T47D (cell line): ENCODE data around the gene CEACAM6.
A peak's percentile ranks its signal among the peaks of the same experiment; 100 is the strongest.
"Not testable (repeated sequence)": the region's sequence is repeated elsewhere in the genome, so short reads cannot be mapped to it uniquely, and the experiment has no call there.

Experiments
- DNase-seq, 2 experiments: peaks; one replicate each; pipeline versions ENCODE4 v3.0.0 to v3.0.0-alpha.2; 2011 to 2012; ENCODE audit warnings: low read depth in 1 of 2, low spot score in 1 of 2
- JUND ChIP-seq: IDR thresholded peaks from 2 replicates; pipeline ENCODE4 v1.6.1; 2012; ENCODE audit warnings: low read depth
- in situ Hi-C: cut with HindIII; loops from 2 replicates; pipeline ENCODE4 v1.10.0; 2016; ENCODE audit warnings: low sequenced_read_pairs, low pct_unique_long_range_greater_than_20kb

The CEACAM6 gene

DNA sequence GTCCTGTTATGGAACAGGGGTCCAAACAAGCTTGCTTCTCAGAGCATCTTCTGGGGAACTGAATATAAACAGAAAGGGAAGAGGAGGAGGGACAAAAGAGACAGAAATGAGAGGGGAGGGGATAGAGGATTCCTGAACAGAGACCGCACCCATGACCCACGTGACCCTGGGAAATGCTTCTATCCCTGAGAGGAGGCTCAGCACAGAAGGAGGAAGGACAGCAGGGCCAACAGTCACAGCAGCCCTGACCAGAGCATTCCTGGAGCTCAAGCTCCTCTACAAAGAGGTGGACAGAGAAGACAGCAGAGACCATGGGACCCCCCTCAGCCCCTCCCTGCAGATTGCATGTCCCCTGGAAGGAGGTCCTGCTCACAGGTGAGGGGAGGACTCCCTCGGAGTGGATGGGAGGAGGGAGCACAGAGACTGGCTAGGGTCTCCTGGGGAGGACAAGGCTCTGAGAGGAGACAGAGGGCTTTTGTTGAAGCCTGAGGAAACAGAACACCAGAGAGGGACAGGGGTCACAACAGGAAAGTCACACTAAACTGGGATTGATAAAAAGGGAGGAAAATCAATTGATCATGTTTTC lies at the start of gene CEACAM6:
Gene CEACAM6, plus strand, starts transcription at position 203 of the 586 bp plus-strand sequence. Its CDS starts 109 bp downstream, at position 312.
- in situ Hi-C loops = no loop called here
- no peak for TF ChIP-seq JUND
- no peak for DNase-seq

DNA sequence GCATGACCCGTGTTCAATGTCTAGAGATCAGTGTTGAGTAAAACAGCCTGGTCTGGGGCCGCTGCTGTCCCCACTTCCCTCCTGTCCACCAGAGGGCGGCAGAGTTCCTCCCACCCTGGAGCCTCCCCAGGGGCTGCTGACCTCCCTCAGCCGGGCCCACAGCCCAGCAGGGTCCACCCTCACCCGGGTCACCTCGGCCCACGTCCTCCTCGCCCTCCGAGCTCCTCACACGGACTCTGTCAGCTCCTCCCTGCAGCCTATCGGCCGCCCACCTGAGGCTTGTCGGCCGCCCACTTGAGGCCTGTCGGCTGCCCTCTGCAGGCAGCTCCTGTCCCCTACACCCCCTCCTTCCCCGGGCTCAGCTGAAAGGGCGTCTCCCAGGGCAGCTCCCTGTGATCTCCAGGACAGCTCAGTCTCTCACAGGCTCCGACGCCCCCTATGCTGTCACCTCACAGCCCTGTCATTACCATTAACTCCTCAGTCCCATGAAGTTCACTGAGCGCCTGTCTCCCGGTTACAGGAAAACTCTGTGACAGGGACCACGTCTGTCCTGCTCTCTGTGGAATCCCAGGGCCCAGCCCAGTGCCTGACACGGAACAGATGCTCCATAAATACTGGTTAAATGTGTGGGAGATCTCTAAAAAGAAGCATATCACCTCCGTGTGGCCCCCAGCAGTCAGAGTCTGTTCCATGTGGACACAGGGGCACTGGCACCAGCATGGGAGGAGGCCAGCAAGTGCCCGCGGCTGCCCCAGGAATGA lies 48.4 kb upstream of the CEACAM6 start:
- in situ Hi-C loops = no loop called here
- DNase-seq = peak; percentile 64 to 72
- TF ChIP-seq JUND = no peak

DNA sequence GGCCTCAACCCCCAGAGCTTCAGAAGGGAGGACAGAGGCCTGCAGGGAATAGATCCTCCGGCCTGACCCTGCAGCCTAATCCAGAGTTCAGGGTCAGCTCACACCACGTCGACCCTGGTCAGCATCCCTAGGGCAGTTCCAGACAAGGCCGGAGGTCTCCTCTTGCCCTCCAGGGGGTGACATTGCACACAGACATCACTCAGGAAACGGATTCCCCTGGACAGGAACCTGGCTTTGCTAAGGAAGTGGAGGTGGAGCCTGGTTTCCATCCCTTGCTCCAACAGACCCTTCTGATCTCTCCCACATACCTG lies 47.9 kb upstream of the CEACAM6 start:
- DNase-seq = peak in 1 of 2 experiments; percentile 39

DNA sequence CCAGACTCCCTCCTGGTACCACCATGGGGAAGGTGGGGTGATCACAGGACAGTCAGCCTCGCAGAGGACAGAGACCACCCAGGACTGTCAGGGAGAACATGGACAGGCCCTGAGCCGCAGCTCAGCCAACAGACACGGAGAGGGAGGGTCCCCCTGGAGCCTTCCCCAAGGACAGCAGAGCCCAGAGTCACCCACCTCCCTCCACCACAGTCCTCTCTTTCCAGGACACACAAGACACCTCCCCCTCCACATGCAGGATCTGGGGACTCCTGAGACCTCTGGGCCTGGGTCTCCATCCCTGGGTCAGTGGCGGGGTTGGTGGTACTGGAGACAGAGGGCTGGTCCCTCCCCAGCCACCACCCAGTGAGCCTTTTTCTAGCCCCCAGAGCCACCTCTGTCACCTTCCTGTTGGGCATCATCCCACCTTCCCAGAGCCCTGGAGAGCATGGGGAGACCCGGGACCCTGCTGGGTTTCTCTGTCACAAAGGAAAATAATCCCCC lies 47.4 kb upstream of the CEACAM6 start:
- in situ Hi-C loops = no loop called here
- DNase-seq = no peak
- TF ChIP-seq JUND = no peak

More for the DNA sequence above, 47.9 kb upstream of the CEACAM6 start:
- in situ Hi-C loops = no loop called here
- no peak for TF ChIP-seq JUND

DNA sequence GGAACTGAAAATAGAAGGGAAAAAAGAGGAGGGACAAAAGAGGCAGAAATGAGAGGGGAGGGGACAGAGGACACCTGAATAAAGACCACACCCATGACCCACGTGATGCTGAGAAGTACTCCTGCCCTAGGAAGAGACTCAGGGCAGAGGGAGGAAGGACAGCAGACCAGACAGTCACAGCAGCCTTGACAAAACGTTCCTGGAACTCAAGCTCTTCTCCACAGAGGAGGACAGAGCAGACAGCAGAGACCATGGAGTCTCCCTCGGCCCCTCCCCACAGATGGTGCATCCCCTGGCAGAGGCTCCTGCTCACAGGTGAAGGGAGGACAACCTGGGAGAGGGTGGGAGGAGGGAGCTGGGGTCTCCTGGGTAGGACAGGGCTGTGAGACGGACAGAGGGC lies 46.8 kb upstream of the CEACAM6 start, which contains the start of gene CEACAM5:
Gene CEACAM5, plus strand, starts transcription at position 146 of the 400 bp plus-strand sequence. Its CDS starts 106 bp downstream, at position 252.
- in situ Hi-C loops = no loop called here
- peak in 1 of 2 experiments; percentile 22 for DNase-seq
- TF ChIP-seq JUND = no peak

DNA sequence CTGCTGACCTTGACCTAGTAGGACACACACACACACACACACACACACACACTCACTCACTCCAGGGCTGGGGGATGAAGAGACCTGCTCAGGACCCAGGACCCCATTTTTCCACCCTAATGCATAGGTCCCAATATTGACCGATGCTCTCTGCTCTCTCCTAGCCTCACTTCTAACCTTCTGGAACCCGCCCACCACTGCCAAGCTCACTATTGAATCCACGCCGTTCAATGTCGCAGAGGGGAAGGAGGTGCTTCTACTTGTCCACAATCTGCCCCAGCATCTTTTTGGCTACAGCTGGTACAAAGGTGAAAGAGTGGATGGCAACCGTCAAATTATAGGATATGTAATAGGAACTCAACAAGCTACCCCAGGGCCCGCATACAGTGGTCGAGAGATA lies 45.8 kb upstream of the CEACAM6 start:
- DNase-seq, in situ Hi-C loops: not testable (repeated sequence)

DNA sequence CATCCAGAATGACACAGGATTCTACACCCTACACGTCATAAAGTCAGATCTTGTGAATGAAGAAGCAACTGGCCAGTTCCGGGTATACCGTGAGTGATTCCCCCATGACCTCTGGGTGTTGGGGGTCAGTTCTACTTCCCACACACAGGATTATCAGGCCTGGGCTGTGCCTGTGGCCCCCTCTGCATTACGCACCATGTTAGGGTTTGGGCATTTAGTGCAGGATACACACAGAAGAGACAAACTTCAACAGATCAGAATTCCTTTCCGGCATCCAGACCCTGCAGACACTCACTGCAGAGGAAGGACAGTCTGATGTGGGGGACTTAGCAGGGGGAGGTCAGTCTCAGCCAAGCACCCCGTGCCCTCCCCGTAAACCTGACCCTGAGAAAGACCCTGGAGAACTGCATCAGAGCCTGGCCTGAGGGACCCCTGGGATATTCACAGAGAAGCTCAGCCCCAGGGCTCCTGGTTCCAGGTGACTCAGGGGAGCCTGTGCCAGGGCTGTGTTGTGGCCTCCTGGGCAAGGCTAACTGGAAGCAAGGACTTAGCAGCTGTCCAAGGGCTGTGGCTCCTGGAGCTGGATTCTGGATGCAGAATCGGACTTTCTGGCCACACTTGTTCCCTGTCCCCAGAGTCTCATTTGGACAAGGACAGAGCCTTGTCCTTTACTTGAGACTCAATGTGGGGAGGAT lies 45.2 kb upstream of the CEACAM6 start:
- no peak for DNase-seq
- in situ Hi-C loops = no loop called here
- no peak for TF ChIP-seq JUND

DNA sequence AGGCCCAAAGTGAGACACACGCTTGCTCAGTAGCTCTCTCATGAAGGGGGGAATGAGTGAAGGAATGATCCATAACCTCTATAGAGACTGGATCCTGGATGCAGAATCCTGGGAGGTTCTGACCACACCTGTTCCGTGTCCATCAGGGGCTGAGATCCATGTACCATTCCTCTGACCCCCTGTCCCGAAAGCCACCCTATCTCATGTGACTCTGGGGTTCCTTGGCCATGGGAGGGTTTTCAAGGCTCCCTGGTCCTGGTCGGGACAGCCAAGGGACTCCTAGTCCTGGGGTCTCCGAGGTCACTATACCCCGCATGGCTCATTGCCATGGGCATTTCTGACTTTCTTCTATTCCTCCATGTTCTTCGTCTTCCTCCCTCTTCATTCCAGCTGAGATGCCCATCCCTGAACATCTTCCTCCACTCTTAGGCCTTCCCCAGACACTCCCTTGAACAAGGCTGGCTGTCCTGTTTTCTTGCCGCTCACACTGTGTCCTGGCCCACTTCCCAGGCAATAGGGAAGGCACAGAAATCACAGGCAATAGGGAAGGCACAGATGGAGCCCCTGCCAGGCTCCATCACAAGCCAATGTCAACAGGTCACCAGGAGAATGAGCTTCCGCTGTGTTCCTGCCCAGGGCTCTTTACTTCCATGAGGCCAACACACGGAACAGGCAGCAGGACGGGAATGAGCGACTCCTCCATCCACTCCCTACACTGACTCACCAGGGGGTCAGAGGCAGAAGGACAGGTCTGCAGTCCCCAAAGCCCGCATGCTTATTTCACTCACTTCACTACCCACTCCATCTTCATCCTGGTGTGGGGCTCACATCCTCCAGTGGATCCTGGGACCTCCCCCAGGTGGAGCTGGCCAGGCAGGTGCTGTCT lies 43.7 kb upstream of the CEACAM6 start:
- DNase-seq = no peak
- in situ Hi-C loops = no loop called here
- TF ChIP-seq JUND = no peak

DNA sequence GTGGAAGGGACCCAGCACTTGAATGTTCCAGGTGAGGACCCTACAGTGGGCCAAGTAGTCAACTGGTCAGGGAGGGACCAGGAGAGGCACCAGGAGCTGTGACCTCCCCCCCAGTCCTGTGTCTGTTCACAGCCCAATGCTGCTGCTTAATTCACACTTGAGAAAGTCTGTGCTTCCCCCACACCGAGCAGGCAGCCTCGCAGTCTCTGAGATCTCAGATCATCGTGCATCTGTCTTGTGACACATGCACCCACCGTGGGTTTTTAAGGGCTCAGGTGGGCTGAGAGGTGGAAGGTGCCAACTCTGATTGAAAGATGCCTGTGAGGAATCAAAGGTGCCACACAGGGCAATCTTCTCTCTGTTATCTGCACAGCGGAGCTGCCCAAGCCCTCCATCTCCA lies 40.7 kb upstream of the CEACAM6 start:
- no peak for DNase-seq
- no peak for TF ChIP-seq JUND
- in situ Hi-C loops = no loop called here

DNA sequence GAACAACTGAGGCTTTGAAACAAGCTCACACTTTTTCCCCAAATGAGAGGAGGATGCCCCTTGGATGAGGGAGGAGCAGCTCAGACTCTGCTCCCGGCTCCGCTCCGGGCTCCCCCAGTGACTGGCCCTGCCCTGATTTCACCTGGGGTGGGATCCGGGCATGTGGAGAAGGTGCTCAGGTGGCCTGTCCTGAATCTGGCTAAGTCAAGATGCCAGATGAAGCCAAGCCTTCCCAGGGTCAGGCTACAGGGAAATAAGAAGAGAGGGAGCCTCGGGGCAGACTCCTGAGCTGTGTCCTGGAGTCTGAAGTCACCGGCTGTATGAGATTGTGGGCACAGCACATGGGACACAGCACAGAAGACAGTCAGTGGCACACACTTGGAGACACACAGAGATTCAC lies 36.6 kb upstream of the CEACAM6 start:
- TF ChIP-seq JUND = no peak
- DNase-seq = no peak
- in situ Hi-C loops = no loop called here

DNA sequence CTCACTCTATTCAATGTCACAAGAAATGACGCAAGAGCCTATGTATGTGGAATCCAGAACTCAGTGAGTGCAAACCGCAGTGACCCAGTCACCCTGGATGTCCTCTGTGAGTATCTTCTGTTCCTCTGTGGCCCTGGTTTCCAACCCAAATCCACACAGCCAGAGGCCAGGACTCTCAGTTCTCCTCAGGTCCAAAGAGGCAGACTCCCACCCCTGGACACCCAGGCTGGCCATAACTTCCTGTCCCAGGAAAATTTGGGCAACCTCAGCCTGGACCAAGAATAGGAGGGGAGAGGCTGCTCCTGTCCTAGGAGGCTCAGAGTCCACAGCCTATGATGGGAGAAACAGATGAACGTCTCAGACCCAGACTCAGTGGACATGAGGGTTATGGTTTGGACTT lies 35.2 kb upstream of the CEACAM6 start:
- no peak for TF ChIP-seq JUND
- in situ Hi-C loops = no loop called here
- no peak for DNase-seq

DNA sequence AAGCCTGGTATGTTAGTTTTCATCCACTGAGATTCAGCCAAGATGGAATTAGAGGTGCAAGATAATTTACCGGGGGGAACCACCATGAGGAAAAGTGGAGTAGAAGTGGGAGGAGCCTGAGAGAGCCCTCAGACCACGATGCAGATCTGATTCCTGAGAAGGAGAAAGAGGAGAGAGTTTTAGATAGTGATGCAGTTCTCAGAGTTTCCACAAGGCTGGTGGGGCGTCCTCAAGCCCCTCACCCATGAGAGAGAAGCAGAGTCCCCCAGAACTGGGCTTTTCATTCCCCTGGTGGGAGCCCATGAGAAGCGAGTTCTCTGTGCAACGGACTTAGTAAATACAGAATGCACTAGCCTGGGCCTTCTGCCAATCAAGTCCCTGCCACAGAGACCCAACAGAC lies 28.8 kb upstream of the CEACAM6 start:
- DNase-seq = no peak
- TF ChIP-seq JUND = no peak
- in situ Hi-C loops = no loop called here
